Neural cell (in vitro differentiated cells): ENCODE measurements around the gene REPIN1.

Experiments used
- CTCF ChIP-seq: fragments of 450-650 bp; IDR thresholded peaks from 2 replicates; pipeline ENCODE4 v1.5.1; 2014; ENCODE audit warnings: antibody characterized with exemption, mild to moderate bottlenecking, moderate library complexity; ENCODE audit not compliant: poor library complexity, severe bottlenecking
- TAF1 ChIP-seq: IDR thresholded peaks from 2 replicates; pipeline ENCODE4 v1.6.1; 2012; ENCODE audit warnings: low read depth

- TF ChIP-seq TAF1 (no peak), CTCF (no peak)
Measured at GRCh38 chr7:150355666-150356059, 13.0 kb upstream of the REPIN1 start.
